ENCODE measurements around the gene PIK3IP1.
"Not testable (repeated sequence)": the region's sequence is repeated elsewhere in the genome, so short reads cannot be mapped to it uniquely, and the experiment has no call there.

PIK3IP1 gene

GRCh38 chr22:31292236-31292989 lies at the start of gene PIK3IP1:
TSS of gene PIK3IP1 (minus strand) at chr22:31292488. CDS start at chr22:31292344, 144 bp downstream.
- peak; percentile 85 to 88 for DNase-seq

GRCh38 chr22:31341386-31342088 lies 49.2 kb upstream of the PIK3IP1 start:
- no peak for DNase-seq

- DNase-seq, result no peak
Measured at GRCh38 chr22:31340765-31341247, 48.5 kb upstream of the PIK3IP1 start.

GRCh38 chr22:31340360-31340759 lies 48.1 kb upstream of the PIK3IP1 start:
- DNase-seq, result no peak

- no peak for DNase-seq
Measured at GRCh38 chr22:31339148-31339832, 47.0 kb upstream of the PIK3IP1 start.

- DNase-seq, result no peak
Measured at GRCh38 chr22:31337178-31337577, 44.9 kb upstream of the PIK3IP1 start.

GRCh38 chr22:31334329-31334728 lies 42.0 kb upstream of the PIK3IP1 start:
- no peak for DNase-seq

- DNase-seq, result no peak
Measured at GRCh38 chr22:31333641-31334040, 41.4 kb upstream of the PIK3IP1 start.

GRCh38 chr22:31332886-31333285 lies 40.6 kb upstream of the PIK3IP1 start:
- DNase-seq, result no peak

GRCh38 chr22:31332010-31332409 lies 39.7 kb upstream of the PIK3IP1 start:
- no peak for DNase-seq

GRCh38 chr22:31329453-31330215 lies 37.3 kb upstream of the PIK3IP1 start:
- no peak for DNase-seq

- no peak for DNase-seq
Measured at GRCh38 chr22:31329029-31329428, 36.7 kb upstream of the PIK3IP1 start.

- DNase-seq, result no peak
Measured at GRCh38 chr22:31328544-31328960, 36.3 kb upstream of the PIK3IP1 start.

GRCh38 chr22:31327806-31328543 lies 35.7 kb upstream of the PIK3IP1 start:
- DNase-seq, result no peak

- DNase-seq, result no peak
Measured at GRCh38 chr22:31326877-31327276, 34.6 kb upstream of the PIK3IP1 start.

- peak in 1 of 2 donors; percentile 14 for DNase-seq
Measured at GRCh38 chr22:31323578-31324550, 31.6 kb upstream of the PIK3IP1 start.

- DNase-seq, result no peak
Measured at GRCh38 chr22:31321421-31321820, 29.1 kb upstream of the PIK3IP1 start.

- not testable (repeated sequence) for DNase-seq
Measured at GRCh38 chr22:31314220-31314619, 21.9 kb upstream of the PIK3IP1 start.

- DNase-seq, result peak; percentile 49 to 70
Measured at GRCh38 chr22:31313366-31314147, 21.3 kb upstream of the PIK3IP1 start.

- DNase-seq, result no peak
Measured at GRCh38 chr22:31308181-31308580, 15.9 kb upstream of the PIK3IP1 start.
